Fibroblast of pulmonary artery (primary cell): ENCODE results near the gene NF1.
"Not testable (repeated sequence)": the region's sequence is repeated elsewhere in the genome, so short reads cannot be mapped to it uniquely, and the experiment has no call there.

Experiments used
- DNase-seq: peaks from one replicate; pipeline ENCODE4 v3.0.0-alpha.2; 2010; ENCODE audit warnings: low read depth
- H3K4me3 ChIP-seq: replicated peaks from 2 replicates; pipeline ENCODE4 v1.5.1; 2011; ENCODE audit warnings: low read depth, mild to moderate bottlenecking, control low read depth, low read length, moderate library complexity
- CTCF ChIP-seq: IDR thresholded peaks from 2 replicates; pipeline ENCODE4 v1.5.1; 2011; ENCODE audit warnings: mild to moderate bottlenecking, control low read depth, low read length, inconsistent platforms; ENCODE audit errors: missing control alignments

Gene NF1

DNA sequence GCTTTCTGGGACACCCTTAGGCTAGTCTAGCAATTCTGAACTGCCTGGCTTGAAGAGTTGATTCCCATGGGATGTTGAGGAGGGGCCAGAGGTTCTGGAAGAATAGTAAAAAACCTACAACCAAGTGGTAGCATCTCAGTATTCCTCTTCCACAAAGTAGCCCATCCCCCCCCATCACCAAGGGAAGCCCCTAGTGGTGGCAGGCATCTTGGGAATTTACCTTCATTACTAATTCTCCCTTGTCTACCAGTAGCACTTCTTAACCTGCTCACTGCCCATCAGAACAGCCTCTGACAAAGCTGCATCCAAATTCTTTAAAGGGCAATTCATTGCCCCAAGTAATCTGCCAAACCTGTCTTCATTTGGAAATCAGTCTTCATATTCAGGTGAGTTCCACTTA is 283.9 kb downstream of the NF1 start:
- no peak for TF ChIP-seq CTCF
- no peak for DNase-seq
- no peak overlapping the region for H3K4me3 ChIP-seq

GRCh38 chr17:31379597-31380205 is 284.9 kb downstream of the NF1 start:
- no peak for TF ChIP-seq CTCF
- DNase-seq, result no peak
- H3K4me3 ChIP-seq, result no peak overlapping the region

DNA sequence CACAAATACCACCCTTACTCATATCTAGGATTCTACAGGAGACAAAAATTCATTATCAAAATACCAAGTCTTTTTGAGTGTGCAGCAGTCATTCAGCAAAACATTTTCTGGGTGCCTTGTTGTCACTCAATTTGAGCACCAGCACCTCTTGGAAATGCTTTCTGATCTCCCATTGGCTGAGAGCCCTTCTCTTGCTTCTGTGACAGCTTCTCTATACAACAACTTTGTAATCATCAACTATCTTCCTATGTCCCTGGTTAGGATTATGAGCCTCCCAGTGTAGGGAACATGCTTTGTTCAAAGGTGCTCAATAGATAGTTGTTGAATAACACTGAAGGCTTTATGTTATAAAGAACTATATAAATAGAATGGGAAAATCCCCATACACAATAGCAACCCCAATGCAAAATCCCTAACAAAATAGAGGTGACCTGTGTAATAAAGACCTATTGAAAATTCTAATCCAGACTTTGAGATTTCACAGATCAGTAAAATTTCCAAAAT is 286.4 kb downstream of the NF1 start:
- TF ChIP-seq CTCF, result no peak
- no peak overlapping the region for H3K4me3 ChIP-seq
- DNase-seq, result no peak

DNA sequence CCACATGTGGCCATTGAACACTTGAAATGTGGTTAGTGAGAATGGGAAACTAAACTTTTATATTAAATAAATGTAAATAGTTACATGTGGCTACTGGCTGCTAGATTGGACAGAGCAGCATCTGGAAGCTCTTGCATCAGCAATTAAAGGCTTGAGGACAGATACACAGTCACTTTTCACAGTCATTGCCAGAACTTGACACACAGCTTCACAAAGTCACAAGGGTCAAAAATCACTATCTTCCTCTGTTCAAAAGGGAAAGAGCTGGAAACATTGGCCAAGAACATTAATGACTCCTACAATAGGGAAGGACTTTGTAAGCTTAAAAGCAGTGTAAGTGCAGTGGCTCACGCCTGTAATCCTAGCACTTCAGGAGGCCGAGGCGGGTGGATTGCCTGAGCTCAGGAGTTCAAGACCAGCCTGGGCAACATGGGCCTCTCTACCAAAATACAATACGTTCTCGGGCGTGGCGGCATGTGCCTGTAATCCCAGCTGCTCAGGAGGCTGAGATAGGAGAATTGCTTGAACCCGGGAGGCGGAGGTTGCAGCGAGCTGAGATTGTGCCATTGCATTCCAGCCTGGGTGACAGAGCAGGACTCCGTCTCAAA is 288.0 kb downstream of the NF1 start:
- not testable (repeated sequence) for DNase-seq, H3K4me3 ChIP-seq

GRCh38 chr17:31383488-31383887 is 288.7 kb downstream of the NF1 start:
- H3K4me3 ChIP-seq, DNase-seq: not testable (repeated sequence)

GRCh38 chr17:31385428-31386285 is 290.9 kb downstream of the NF1 start:
- DNase-seq, result peak; percentile 10
- TF ChIP-seq CTCF, result no peak
- H3K4me3 ChIP-seq, result no peak overlapping the region

GRCh38 chr17:31386542-31387075 is 291.8 kb downstream of the NF1 start:
- no peak for TF ChIP-seq CTCF

More at GRCh38 chr17:31386542-31387075, 291.8 kb downstream of the NF1 start:
- no peak for DNase-seq
- H3K4me3 ChIP-seq, result no peak overlapping the region
